ENCODE results near the gene GRM7. TPM values are rescaled to one million over a fixed set of nuclear protein-coding genes. Genes with fewer than 3 reads are reported as not detected.

Gene GRM7
- total and polyA plus RNA-seq, 5 donors from 2014 or later, result not detected

- Histone ChIP-seq H3K4me3 (ENCODE audit: low read depth, low read length) (no peak overlapping the region), H3K4me1 (ENCODE audit: control insufficient read depth, insufficient read depth, low read length, poor library complexity, severe bottlenecking) (no peaks in the 10 kb centered on the region), H3K9me3 (ENCODE audit: control insufficient read depth in 2 of 2, low read length in 2 of 2) (no peaks in the 10 kb centered on the region), H3K27ac (ENCODE audit: insufficient read depth, low read length, poor library complexity, severe bottlenecking) (no peak overlapping the region), H3K36me3 (ENCODE audit: control insufficient read depth, insufficient read depth, low read length) (no peaks in the 10 kb centered on the region), H3K27me3 (ENCODE audit: control insufficient read depth, insufficient read depth, low read length) (no peaks in the 10 kb centered on the region)
- H3K27me3 Mint-ChIP-seq, result no peaks in the 10 kb centered on the region
- peaks cover 0 to 8% (median 5%) of the 10 kb centered on the region in 7 donors for H3K9me3 Mint-ChIP-seq
- H3K27ac Mint-ChIP-seq, result no peak overlapping the region
- no peaks in the 10 kb centered on the region for H3K4me1 Mint-ChIP-seq
- no peaks in the 10 kb centered on the region for H3K36me3 Mint-ChIP-seq
- ATAC-seq (ENCODE audit: low read depth in 2 of 2) (no peak), DNase-seq (no peak)
- no peak overlapping the region for H3K4me3 Mint-ChIP-seq
Measured at GRCh38 chr3:7190095-7190494, 329.2 kb downstream of the GRM7 start.

GRCh38 chr3:7193269-7193668 lies 332.4 kb downstream of the GRM7 start:
- H3K27me3 ChIP-seq (ENCODE audit: control insufficient read depth, insufficient read depth, low read length), result no peaks in the 10 kb centered on the region
- H3K9me3 Mint-ChIP-seq, result peaks cover 0 to 13% (median 3%) of the 10 kb centered on the region in 7 donors
- no peaks in the 10 kb centered on the region for H3K27me3 Mint-ChIP-seq
- H3K9me3 ChIP-seq (ENCODE audit: control insufficient read depth in 2 of 2, low read length in 2 of 2), result no peaks in the 10 kb centered on the region
- H3K4me1 ChIP-seq (ENCODE audit: control insufficient read depth, insufficient read depth, low read length, poor library complexity, severe bottlenecking), result no peaks in the 10 kb centered on the region
- H3K27ac ChIP-seq (ENCODE audit: insufficient read depth, low read length, poor library complexity, severe bottlenecking), result no peak overlapping the region
- DNase-seq (no peak), ATAC-seq (ENCODE audit: low read depth in 2 of 2) (no peak)
- H3K36me3 Mint-ChIP-seq, result no peaks in the 10 kb centered on the region
- no peaks in the 10 kb centered on the region for H3K4me1 Mint-ChIP-seq
- H3K36me3 ChIP-seq (ENCODE audit: control insufficient read depth, insufficient read depth, low read length), result no peaks in the 10 kb centered on the region
- H3K27ac Mint-ChIP-seq, result no peak overlapping the region
- H3K4me3 Mint-ChIP-seq, result no peak overlapping the region
- no peak overlapping the region for H3K4me3 ChIP-seq (ENCODE audit: low read depth, low read length)

GRCh38 chr3:7194071-7194835 lies 333.3 kb downstream of the GRM7 start:
- no peaks in the 10 kb centered on the region for H3K27me3 Mint-ChIP-seq
- no peak overlapping the region for H3K27ac ChIP-seq (ENCODE audit: insufficient read depth, low read length, poor library complexity, severe bottlenecking)
- H3K36me3 ChIP-seq (ENCODE audit: control insufficient read depth, insufficient read depth, low read length), result no peaks in the 10 kb centered on the region
- H3K36me3 Mint-ChIP-seq, result no peaks in the 10 kb centered on the region
- H3K27me3 ChIP-seq (ENCODE audit: control insufficient read depth, insufficient read depth, low read length), result no peaks in the 10 kb centered on the region
- ATAC-seq (ENCODE audit: low read depth in 2 of 2) (no peak), DNase-seq (no peak)
- H3K4me3 Mint-ChIP-seq, result no peak overlapping the region
- no peaks in the 10 kb centered on the region for H3K9me3 ChIP-seq (ENCODE audit: control insufficient read depth in 2 of 2, low read length in 2 of 2)
- no peak overlapping the region for H3K27ac Mint-ChIP-seq
- no peaks in the 10 kb centered on the region for H3K4me1 ChIP-seq (ENCODE audit: control insufficient read depth, insufficient read depth, low read length, poor library complexity, severe bottlenecking)
- no peak overlapping the region for H3K4me3 ChIP-seq (ENCODE audit: low read depth, low read length)
- no peaks in the 10 kb centered on the region for H3K4me1 Mint-ChIP-seq
- peaks cover 0 to 14% (median 5%) of the 10 kb centered on the region in 7 donors for H3K9me3 Mint-ChIP-seq

GRCh38 chr3:7195934-7196333 lies 335.0 kb downstream of the GRM7 start:
- no peak overlapping the region for H3K27ac Mint-ChIP-seq
- Histone ChIP-seq H3K27ac (ENCODE audit: insufficient read depth, low read length, poor library complexity, severe bottlenecking) (no peak overlapping the region), H3K36me3 (ENCODE audit: control insufficient read depth, insufficient read depth, low read length) (no peaks in the 10 kb centered on the region), H3K4me3 (ENCODE audit: low read depth, low read length) (no peak overlapping the region), H3K9me3 (ENCODE audit: control insufficient read depth in 2 of 2, low read length in 2 of 2) (no peaks in the 10 kb centered on the region), H3K4me1 (ENCODE audit: control insufficient read depth, insufficient read depth, low read length, poor library complexity, severe bottlenecking) (no peaks in the 10 kb centered on the region), H3K27me3 (ENCODE audit: control insufficient read depth, insufficient read depth, low read length) (no peaks in the 10 kb centered on the region)
- H3K4me1 Mint-ChIP-seq, result no peaks in the 10 kb centered on the region
- H3K36me3 Mint-ChIP-seq, result no peaks in the 10 kb centered on the region
- ATAC-seq (ENCODE audit: low read depth in 2 of 2) (no peak), DNase-seq (no peak)
- no peak overlapping the region for H3K4me3 Mint-ChIP-seq
- no peaks in the 10 kb centered on the region for H3K27me3 Mint-ChIP-seq
- H3K9me3 Mint-ChIP-seq, result peaks cover 0 to 14% (median 5%) of the 10 kb centered on the region in 7 donors

GRCh38 chr3:7201784-7202183 lies 340.9 kb downstream of the GRM7 start:
- no peak for ATAC-seq (ENCODE audit: low read depth in 2 of 2)
- H3K4me1 ChIP-seq (ENCODE audit: control insufficient read depth, insufficient read depth, low read length, poor library complexity, severe bottlenecking), result no peaks in the 10 kb centered on the region
- H3K27ac Mint-ChIP-seq, result no peak overlapping the region
- no peaks in the 10 kb centered on the region for H3K36me3 Mint-ChIP-seq
- H3K9me3 Mint-ChIP-seq, result peaks cover 0 to 9% (median 5%) of the 10 kb centered on the region in 7 donors
- H3K4me3 Mint-ChIP-seq, result no peak overlapping the region
- no peak overlapping the region for H3K27ac ChIP-seq (ENCODE audit: insufficient read depth, low read length, poor library complexity, severe bottlenecking)
- H3K27me3 Mint-ChIP-seq, result no peaks in the 10 kb centered on the region
- H3K4me3 ChIP-seq (ENCODE audit: low read depth, low read length), result no peak overlapping the region
- H3K4me1 Mint-ChIP-seq, result peaks cover 0 to 3% (median 0%) of the 10 kb centered on the region in 4 donors
- no peaks in the 10 kb centered on the region for H3K9me3 ChIP-seq (ENCODE audit: control insufficient read depth in 2 of 2, low read length in 2 of 2)
- no peak for DNase-seq
- no peaks in the 10 kb centered on the region for H3K27me3 ChIP-seq (ENCODE audit: control insufficient read depth, insufficient read depth, low read length)
- no peaks in the 10 kb centered on the region for H3K36me3 ChIP-seq (ENCODE audit: control insufficient read depth, insufficient read depth, low read length)

- no peaks in the 10 kb centered on the region for H3K36me3 Mint-ChIP-seq
- DNase-seq (no peak), ATAC-seq (ENCODE audit: low read depth in 2 of 2) (no peak)
- Histone ChIP-seq H3K36me3 (ENCODE audit: control insufficient read depth, insufficient read depth, low read length) (no peaks in the 10 kb centered on the region), H3K27me3 (ENCODE audit: control insufficient read depth, insufficient read depth, low read length) (no peaks in the 10 kb centered on the region), H3K27ac (ENCODE audit: insufficient read depth, low read length, poor library complexity, severe bottlenecking) (no peak overlapping the region), H3K4me3 (ENCODE audit: low read depth, low read length) (no peak overlapping the region), H3K9me3 (ENCODE audit: control insufficient read depth in 2 of 2, low read length in 2 of 2) (no peaks in the 10 kb centered on the region), H3K4me1 (ENCODE audit: control insufficient read depth, insufficient read depth, low read length, poor library complexity, severe bottlenecking) (no peaks in the 10 kb centered on the region)
- no peak overlapping the region for H3K4me3 Mint-ChIP-seq
- peaks cover 0 to 3% (median 0%) of the 10 kb centered on the region in 4 donors for H3K4me1 Mint-ChIP-seq
- peaks cover 2 to 9% (median 5%) of the 10 kb centered on the region in 7 donors for H3K9me3 Mint-ChIP-seq
- no peaks in the 10 kb centered on the region for H3K27me3 Mint-ChIP-seq
- no peak overlapping the region for H3K27ac Mint-ChIP-seq
Measured at GRCh38 chr3:7203969-7204847, 343.3 kb downstream of the GRM7 start.

- peaks cover 2 to 9% (median 5%) of the 10 kb centered on the region in 7 donors for H3K9me3 Mint-ChIP-seq
- Histone ChIP-seq H3K36me3 (ENCODE audit: control insufficient read depth, insufficient read depth, low read length) (no peaks in the 10 kb centered on the region), H3K9me3 (ENCODE audit: control insufficient read depth in 2 of 2, low read length in 2 of 2) (no peaks in the 10 kb centered on the region), H3K27me3 (ENCODE audit: control insufficient read depth, insufficient read depth, low read length) (no peaks in the 10 kb centered on the region), H3K4me1 (ENCODE audit: control insufficient read depth, insufficient read depth, low read length, poor library complexity, severe bottlenecking) (no peaks in the 10 kb centered on the region), H3K4me3 (ENCODE audit: low read depth, low read length) (no peak overlapping the region), H3K27ac (ENCODE audit: insufficient read depth, low read length, poor library complexity, severe bottlenecking) (no peak overlapping the region)
- no peak for ATAC-seq (ENCODE audit: low read depth in 2 of 2)
- H3K4me1 Mint-ChIP-seq, result peaks cover 0 to 3% (median 0%) of the 10 kb centered on the region in 4 donors
- no peaks in the 10 kb centered on the region for H3K36me3 Mint-ChIP-seq
- no peak overlapping the region for H3K27ac Mint-ChIP-seq
- no peak for DNase-seq
- no peak overlapping the region for H3K4me3 Mint-ChIP-seq
- no peaks in the 10 kb centered on the region for H3K27me3 Mint-ChIP-seq
Measured at GRCh38 chr3:7204848-7205156, 343.9 kb downstream of the GRM7 start.

Data from CD4-positive, CD25-positive, alpha-beta regulatory T cell (primary cell).